Measurements from ENCODE around the gene NOS1AP. TPM values are rescaled to one million over a fixed set of nuclear protein-coding genes. Genes with fewer than 3 reads are reported as not detected.

The NOS1AP gene
- total RNA-seq, 2 experiments from 2014 or later = not detected

- H2AFZ ChIP-seq (ENCODE audit: low read length) = no peak overlapping the region
- CTCF ChIA-PET (ENCODE audit: unreplicated experiment) = no interaction called here
- intact Hi-C loops (cut with micrococcal nuclease; ENCODE audit: unreplicated experiment) = no loop called here
Observed at GRCh38 chr1:162193815-162194214, 124.3 kb downstream of the NOS1AP start.

DNA sequence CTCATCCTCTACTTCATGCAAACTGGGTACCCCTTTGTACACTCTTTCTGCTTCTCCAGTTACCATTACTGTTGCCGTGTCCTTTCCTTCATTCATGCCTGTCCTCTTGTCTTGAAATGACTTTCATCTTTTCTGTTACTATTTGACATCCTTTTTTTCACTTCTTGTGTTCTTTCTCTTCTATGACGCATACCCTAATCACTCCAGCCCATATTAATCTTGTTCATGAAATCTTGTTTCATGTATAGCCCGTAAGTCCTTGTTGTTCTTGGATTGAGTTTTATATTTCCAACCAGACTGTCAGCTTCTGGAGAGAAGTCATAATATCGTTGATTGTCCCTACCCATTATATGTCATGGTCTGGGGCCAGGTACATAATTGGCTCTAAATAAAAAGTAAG lies 126.1 kb downstream of the NOS1AP start:
- POLR2A ChIA-PET = no interaction called here
- Histone ChIP-seq H3K9me2 (ENCODE audit: insufficient read depth, low read length) (no peaks in the 10 kb centered on the region), H3K9me3 (ENCODE audit: low read length) (no peaks in the 10 kb centered on the region), H3K4me1 (ENCODE audit: insufficient read depth, low read length, poor library complexity, severe bottlenecking) (no peaks in the 10 kb centered on the region), H3K79me2 (ENCODE audit: insufficient read depth, low read depth, low read length) (no peaks in the 10 kb centered on the region), H3K4me3 (ENCODE audit: low read depth, low read length, poor library complexity, severe bottlenecking) (no peak overlapping the region), H2AFZ (ENCODE audit: low read length) (no peak overlapping the region), H3K4me2 (ENCODE audit: low read length) (no peak overlapping the region), H3K36me3 (ENCODE audit: insufficient read depth, low read length) (no peaks in the 10 kb centered on the region), H4K20me1 (ENCODE audit: insufficient read depth, low read length) (no peaks in the 10 kb centered on the region), H3K27ac (ENCODE audit: low read depth, low read length, poor library complexity, severe bottlenecking) (no peak overlapping the region)
- no TSS peak for BruUV-seq (replicated peaks)
- no peak for DNase-seq (ENCODE audit: low spot score)
- CTCF ChIA-PET (ENCODE audit: unreplicated experiment) = no interaction called here
- TF ChIP-seq EZH2phosphoT487 (IDR thresholded peaks at IDR 0.05; ENCODE audit: borderline replicate concordance, low read depth, low read length) = no peak
- TF ChIP-seq, protein P1, sequence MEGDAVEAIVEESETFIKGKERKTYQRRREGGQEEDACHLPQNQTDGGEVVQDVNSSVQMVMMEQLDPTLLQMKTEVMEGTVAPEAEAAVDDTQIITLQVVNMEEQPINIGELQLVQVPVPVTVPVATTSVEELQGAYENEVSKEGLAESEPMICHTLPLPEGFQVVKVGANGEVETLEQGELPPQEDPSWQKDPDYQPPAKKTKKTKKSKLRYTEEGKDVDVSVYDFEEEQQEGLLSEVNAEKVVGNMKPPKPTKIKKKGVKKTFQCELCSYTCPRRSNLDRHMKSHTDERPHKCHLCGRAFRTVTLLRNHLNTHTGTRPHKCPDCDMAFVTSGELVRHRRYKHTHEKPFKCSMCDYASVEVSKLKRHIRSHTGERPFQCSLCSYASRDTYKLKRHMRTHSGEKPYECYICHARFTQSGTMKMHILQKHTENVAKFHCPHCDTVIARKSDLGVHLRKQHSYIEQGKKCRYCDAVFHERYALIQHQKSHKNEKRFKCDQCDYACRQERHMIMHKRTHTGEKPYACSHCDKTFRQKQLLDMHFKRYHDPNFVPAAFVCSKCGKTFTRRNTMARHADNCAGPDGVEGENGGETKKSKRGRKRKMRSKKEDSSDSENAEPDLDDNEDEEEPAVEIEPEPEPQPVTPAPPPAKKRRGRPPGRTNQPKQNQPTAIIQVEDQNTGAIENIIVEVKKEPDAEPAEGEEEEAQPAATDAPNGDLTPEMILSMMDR (conservative IDR thresholded peaks at IDR 0.05; ENCODE audit: low read length) = no peak
- intact Hi-C loops (cut with micrococcal nuclease; ENCODE audit: unreplicated experiment) = no loop called here

More at GRCh38 chr1:162193815-162194214, 124.3 kb downstream of the NOS1AP start:
- no peak for DNase-seq (ENCODE audit: low spot score)
- Histone ChIP-seq H3K4me3 (ENCODE audit: low read depth, low read length, poor library complexity, severe bottlenecking) (no peak overlapping the region), H3K9me2 (ENCODE audit: insufficient read depth, low read length) (no peaks in the 10 kb centered on the region), H3K79me2 (ENCODE audit: insufficient read depth, low read depth, low read length) (no peaks in the 10 kb centered on the region), H3K9me3 (ENCODE audit: low read length) (no peaks in the 10 kb centered on the region), H3K4me2 (ENCODE audit: low read length) (no peak overlapping the region), H3K4me1 (ENCODE audit: insufficient read depth, low read length, poor library complexity, severe bottlenecking) (no peaks in the 10 kb centered on the region), H4K20me1 (ENCODE audit: insufficient read depth, low read length) (no peaks in the 10 kb centered on the region), H3K27ac (ENCODE audit: low read depth, low read length, poor library complexity, severe bottlenecking) (no peak overlapping the region), H3K36me3 (ENCODE audit: insufficient read depth, low read length) (no peaks in the 10 kb centered on the region)
- no peak for TF ChIP-seq EZH2phosphoT487 (IDR thresholded peaks at IDR 0.05; ENCODE audit: borderline replicate concordance, low read depth, low read length)
- TF ChIP-seq, protein P1 (conservative IDR thresholded peaks at IDR 0.05; ENCODE audit: low read length) = no peak
- no TSS peak for BruUV-seq (replicated peaks)
- POLR2A ChIA-PET = no interaction called here

DNA sequence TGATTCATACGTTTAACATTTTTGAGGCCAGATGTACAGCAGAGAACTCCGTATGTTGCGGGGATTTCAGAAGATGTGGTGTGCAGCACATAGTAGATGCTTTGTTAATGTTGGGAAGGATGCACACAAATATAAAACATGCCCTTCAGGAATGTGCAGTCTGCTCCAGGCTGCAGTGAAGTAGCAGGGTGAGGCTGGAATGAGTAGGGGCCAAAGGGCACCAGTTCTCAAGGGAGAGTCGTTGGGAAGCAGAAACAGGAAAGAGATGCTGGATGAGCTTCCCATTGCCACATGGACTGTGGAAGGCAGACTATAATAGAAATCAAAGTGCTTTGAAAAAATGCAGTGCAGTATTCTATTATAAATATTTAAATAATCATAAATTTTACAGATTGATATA lies 126.9 kb downstream of the NOS1AP start:
- ChIA-PET POLR2A (no interaction called here), CTCF (ENCODE audit: unreplicated experiment) (no interaction called here)
- Histone ChIP-seq H4K20me1 (ENCODE audit: insufficient read depth, low read length) (no peaks in the 10 kb centered on the region), H3K4me3 (ENCODE audit: low read depth, low read length, poor library complexity, severe bottlenecking) (no peak overlapping the region), H3K4me2 (ENCODE audit: low read length) (no peak overlapping the region), H3K4me1 (ENCODE audit: insufficient read depth, low read length, poor library complexity, severe bottlenecking) (no peaks in the 10 kb centered on the region), H3K9me3 (ENCODE audit: low read length) (no peaks in the 10 kb centered on the region), H3K9me2 (ENCODE audit: insufficient read depth, low read length) (no peaks in the 10 kb centered on the region), H3K27ac (ENCODE audit: low read depth, low read length, poor library complexity, severe bottlenecking) (no peak overlapping the region), H3K36me3 (ENCODE audit: insufficient read depth, low read length) (no peaks in the 10 kb centered on the region), H3K79me2 (ENCODE audit: insufficient read depth, low read depth, low read length) (no peaks in the 10 kb centered on the region), H2AFZ (ENCODE audit: low read length) (no peak overlapping the region)
- no TSS peak for BruUV-seq (replicated peaks)
- DNase-seq (ENCODE audit: low spot score) = no peak
- TF ChIP-seq, protein P1 (conservative IDR thresholded peaks at IDR 0.05; ENCODE audit: low read length) = no peak
- TF ChIP-seq EZH2phosphoT487 (IDR thresholded peaks at IDR 0.05; ENCODE audit: borderline replicate concordance, low read depth, low read length) = no peak
- intact Hi-C loops (cut with micrococcal nuclease; ENCODE audit: unreplicated experiment) = no loop called here

All from OCI-LY7 (cell line).